Lower leg skin (tissue), 3 donors: ENCODE results near the gene MSH2.

Experiments
- CTCF ChIP-seq, 3 donors: fragments of 450-650 bp; IDR thresholded peaks; one replicate each; pipeline ENCODE4 v1.5.1; 2016; ENCODE audit warnings: antibody characterized with exemption in 3 of 3, mild to moderate bottlenecking in 3 of 3, moderate library complexity in 2 of 3
- POLR2A ChIP-seq, 2 donors: fragments of 450-650 bp; IDR thresholded peaks; one replicate each; pipeline ENCODE4 v1.6.1; 2016 to 2017; ENCODE audit warnings: antibody characterized with exemption in 2 of 2, mild to moderate bottlenecking in 1 of 2, moderate library complexity in 1 of 2

- no peak for TF ChIP-seq POLR2A (IDR thresholded peaks at IDR 0.05)
- TF ChIP-seq CTCF (IDR thresholded peaks at IDR 0.05): no peak
Measured at GRCh38 chr2:47518497-47519146, 115.7 kb downstream of the MSH2 start.
